HepG2 (cell line): ENCODE results near the gene LARP4. TPM values are rescaled to one million over a fixed set of nuclear protein-coding genes. Genes with fewer than 3 reads are reported as not detected.

Experiments used
- AFF4 ChIP-seq: sonication (generic); formaldehyde crosslinking; IDR thresholded peaks from 2 replicates; pipeline ENCODE4 v1.4.0; 2020; ENCODE audit warnings: missing genetic modification reagents
- ASH2L ChIP-seq: fragments of 300-600, 200-600 bp; sonication (generic); IDR thresholded peaks from 2 replicates; pipeline ENCODE4 v1.7.0; 2017; ENCODE audit warnings: low read depth, mild to moderate bottlenecking, moderate library complexity, mixed read lengths, low read length; ENCODE audit not compliant: insufficient read length
- ETV6 ChIP-seq: sonication (generic); formaldehyde crosslinking; conservative IDR thresholded peaks from 2 replicates; pipeline ENCODE4 v1.4.0; 2020; ENCODE audit warnings: missing genetic modification reagents
- LCORL ChIP-seq, 2 experiments: fragments of 450-650 bp in 1 of 2; sonication (generic) in 1 of 2; formaldehyde crosslinking in 1 of 2; IDR thresholded peaks; 2 replicates each; pipeline versions ENCODE4 v1.5.0 to v1.6.1; 2017 to 2020; ENCODE audit warnings: antibody characterized with exemption in 1 of 2, missing genetic modification reagents in 1 of 2
- NAIF1 ChIP-seq: sonication (generic); formaldehyde crosslinking; IDR thresholded peaks from 2 replicates; pipeline ENCODE4 v1.5.0; 2020; ENCODE audit warnings: mild to moderate bottlenecking, missing genetic modification reagents, borderline replicate concordance
- NBN ChIP-seq: fragments of 450-650 bp; conservative IDR thresholded peaks from 2 replicates; pipeline ENCODE4 v1.6.1; 2017
- PATZ1 ChIP-seq: sonication (generic); formaldehyde crosslinking; IDR thresholded peaks from 2 replicates; pipeline ENCODE4 v1.4.0; 2020; ENCODE audit warnings: missing genetic modification reagents
- PAX8 ChIP-seq: sonication (generic); formaldehyde crosslinking; IDR thresholded peaks from 2 replicates; pipeline ENCODE4 v1.8.0; 2022; ENCODE audit warnings: mild to moderate bottlenecking, missing genetic modification reagents, borderline replicate concordance
- RARG ChIP-seq: sonication (generic); formaldehyde crosslinking; IDR thresholded peaks from 2 replicates; pipeline ENCODE4 v1.4.0; 2020; ENCODE audit warnings: low read depth, mild to moderate bottlenecking, missing genetic modification reagents
- SATB2 ChIP-seq: sonication (generic); formaldehyde crosslinking; IDR thresholded peaks from 2 replicates; pipeline ENCODE4 v1.5.0; 2020; ENCODE audit warnings: missing genetic modification reagents
- SETDB1 ChIP-seq: sonication (generic); formaldehyde crosslinking; IDR thresholded peaks from 2 replicates; pipeline ENCODE4 v1.5.1; 2020; ENCODE audit warnings: missing genetic modification reagents, mild to moderate bottlenecking, borderline replicate concordance
- SOX5 ChIP-seq: IDR thresholded peaks from 2 replicates; pipeline ENCODE4 v1.6.1; 2016; ENCODE audit warnings: borderline replicate concordance
- SRF ChIP-seq: IDR thresholded peaks from 2 replicates; pipeline ENCODE4 v1.6.1; 2011; ENCODE audit warnings: mild to moderate bottlenecking, low read depth, low read length, moderate library complexity
- ZFAT ChIP-seq: sonication (generic); formaldehyde crosslinking; conservative IDR thresholded peaks from 2 replicates; pipeline ENCODE4 v1.8.1; 2023; ENCODE audit warnings: missing genetic modification reagents, inconsistent platforms
- ZMAT3 ChIP-seq: sonication (generic); formaldehyde crosslinking; conservative IDR thresholded peaks from 2 replicates; pipeline ENCODE4 v1.7.0; 2021; ENCODE audit warnings: missing genetic modification reagents
- ZNF343 ChIP-seq: sonication (generic); formaldehyde crosslinking; IDR thresholded peaks from 2 replicates; pipeline ENCODE4 v1.4.0; 2020; ENCODE audit warnings: mild to moderate bottlenecking, missing genetic modification reagents
- ZNF362 ChIP-seq: sonication (generic); formaldehyde crosslinking; IDR thresholded peaks from 2 replicates; pipeline ENCODE4 v1.4.0; 2020; ENCODE audit warnings: missing genetic modification reagents, mild to moderate bottlenecking, borderline replicate concordance
- ZNF577 ChIP-seq: sonication (generic); formaldehyde crosslinking; IDR thresholded peaks from 2 replicates; pipeline ENCODE4 v1.4.0; 2020; ENCODE audit warnings: mild to moderate bottlenecking, low read depth, missing genetic modification reagents, borderline replicate concordance
- ZNF746 ChIP-seq: sonication (generic); formaldehyde crosslinking; IDR thresholded peaks from 2 replicates; pipeline ENCODE4 v1.8.0; 2022; ENCODE audit warnings: mild to moderate bottlenecking, missing genetic modification reagents
- ZNF780A ChIP-seq: sonication (generic); formaldehyde crosslinking; IDR thresholded peaks from 2 replicates; pipeline ENCODE4 v1.8.0; 2022; ENCODE audit warnings: mild to moderate bottlenecking, missing genetic modification reagents, moderate library complexity
- polyA plus RNA-seq, 8 experiments: library from polyadenylated mRNA; depleted of rRNA in 3 of 8; stranded (reverse) in 7 of 8; unstranded in 1 of 8; fragments of >200 nt; fragmentation: Illumina TruSeq in 4 of 8; extraction: Trizol in 4 of 8; gene quantifications; 2 replicates each; pipeline versions ENCODE4 v1.2.1 to v1.2.3, GENCODE V29; 2011 to 2016; ENCODE audit warnings: low read depth in 4 of 8, missing spikeins in 1 of 8, mixed read lengths in 1 of 8; ENCODE audit not compliant: insufficient read depth in 1 of 8
- total RNA-seq, 5 experiments: library from RNA; depleted of rRNA; stranded (reverse); fragments of >200 nt; fragmentation: Illumina TruSeq; extraction: Trizol; gene quantifications; 2 replicates each; pipeline ENCODE4 v1.2.3, GENCODE V29; 2016; ENCODE audit warnings: low read depth in 1 of 5

The LARP4 gene
- total and polyA plus RNA-seq, 2 of the 13 experiments (the other 11 are each of a cell fraction or from before 2014, with no cell fraction given): 16.4 to 42.7 TPM

GRCh38 chr12:50400638-50401499 is at the start of gene LARP4 (continued):
- TF ChIP-seq PATZ1 (CRISPR knock-in tag): peak; percentile 84
- no peak for TF ChIP-seq ETV6 (CRISPR knock-in tag)
- TF ChIP-seq RARG (CRISPR knock-in tag): no peak
- TF ChIP-seq AFF4 (CRISPR knock-in tag): no peak
- no peak for TF ChIP-seq SATB2 (CRISPR knock-in tag)
- TF ChIP-seq SOX5 (CRISPR knock-in tag): no peak
- TF ChIP-seq PAX8 (CRISPR knock-in tag): no peak
- TF ChIP-seq ASH2L: peak; percentile 94
- TF ChIP-seq ZNF577: no peak
- peak; percentile 68 for TF ChIP-seq ZNF746 (CRISPR knock-in tag)
- no peak for TF ChIP-seq SETDB1 (CRISPR knock-in tag)
- peak; percentile 24 for TF ChIP-seq ZMAT3 (CRISPR knock-in tag)
- TF ChIP-seq ZNF780A (CRISPR knock-in tag): 0 out of 2 replicates have a peak, but pooled peaks have one; percentile 76
- TF ChIP-seq LCORL (IDR thresholded peaks at IDR 0.05): peak; percentile 68; the same call in 1 of the 2 replicates
- peak; percentile 74; the same call in 1 of the 2 replicates for TF ChIP-seq LCORL (CRISPR knock-in tag; IDR thresholded peaks at IDR 0.05)
- TF ChIP-seq ZNF362 (CRISPR knock-in tag): peak; percentile 53; the same call in 1 of the 2 replicates
- TF ChIP-seq SRF: no peak
- peak; percentile 74; the same call in 1 of the 2 replicates for TF ChIP-seq NAIF1 (CRISPR knock-in tag)
- TF ChIP-seq ZNF343 (CRISPR knock-in tag): no peak
- TF ChIP-seq NBN: no peak
- TF ChIP-seq ZFAT (CRISPR knock-in tag): no peak
